GM19328 (cell line): ENCODE measurements around the gene HSD17B13.

ENCODE experiments used
- ATAC-seq: cut with Tn5 transposase; IDR thresholded peaks from one replicate; pipeline ENCODE4 v1.9.1; 2021; ENCODE audit warnings: mild to moderate bottlenecking, moderate library complexity; ENCODE audit not compliant: unreplicated experiment

HSD17B13 gene

GRCh38 chr4:87268411-87268810, 54.3 kb downstream of the HSD17B13 start:
- ATAC-seq, result no peak

- no peak for ATAC-seq
These were observed 55.7 kb downstream of the HSD17B13 start for GRCh38 chr4:87266986-87267385.

DNA sequence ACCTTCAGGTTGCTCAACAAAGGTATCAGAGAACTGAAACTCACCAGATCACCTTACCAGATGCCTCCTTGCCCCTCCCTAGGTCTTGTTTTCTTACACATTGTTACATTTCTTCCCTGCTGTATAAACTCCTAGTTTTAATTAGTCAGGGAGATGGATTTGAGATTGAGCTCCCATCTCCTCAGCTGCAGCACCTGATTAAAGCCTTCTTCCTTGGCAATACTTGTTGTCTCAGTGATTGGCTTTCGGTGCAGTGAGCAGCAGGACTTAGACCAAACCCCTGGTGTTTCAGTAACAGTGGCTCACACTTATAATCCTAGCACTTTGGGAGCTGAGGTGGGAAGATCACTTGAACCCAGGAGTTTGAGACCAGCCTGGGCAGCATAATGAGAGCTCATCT, 59.8 kb downstream of the HSD17B13 start:
- ATAC-seq, result no peak

GRCh38 chr4:87260477-87260876, 62.2 kb downstream of the HSD17B13 start:
- ATAC-seq, result no peak

GRCh38 chr4:87258677-87259076, 64.0 kb downstream of the HSD17B13 start:
- no peak for ATAC-seq

DNA sequence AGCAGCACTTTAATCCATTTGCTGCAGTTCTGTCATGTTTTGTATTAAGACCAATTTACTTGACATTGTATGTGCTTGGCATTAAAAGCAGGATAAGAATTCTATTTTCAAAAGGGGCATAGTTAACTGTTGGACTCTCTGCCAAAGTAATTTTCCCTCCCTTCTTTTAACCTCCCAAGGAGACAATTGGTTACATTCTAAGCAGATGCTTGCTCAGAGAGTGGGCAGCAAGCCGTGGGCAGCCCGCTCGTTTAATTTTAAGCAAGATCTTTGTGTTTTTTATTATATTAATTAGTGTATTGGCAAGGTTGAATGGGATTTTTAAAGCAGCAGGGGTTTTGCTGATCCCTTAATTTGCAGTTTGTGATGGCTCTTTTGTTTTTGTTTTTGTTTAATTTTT, 65.2 kb downstream of the HSD17B13 start:
- ATAC-seq, result no peak

GRCh38 chr4:87255755-87256154, 66.9 kb downstream of the HSD17B13 start:
- no peak for ATAC-seq
